SK-N-MC (cell line): ENCODE data around the gene ADCY2.

ENCODE experiments used
- EZH2 ChIP-seq: fragments of 200-600 bp; sonication (generic); IDR thresholded peaks from one replicate; pipeline ENCODE4 v1.6.1; 2017; ENCODE audit warnings: antibody characterized with exemption
- FOXP2 ChIP-seq: optimal IDR thresholded peaks from 2 replicates; pipeline ENCODE3; 2011; ENCODE audit warnings: mild to moderate bottlenecking, moderate library complexity; ENCODE audit not compliant: insufficient read depth; ENCODE audit errors: extremely low read length, control extremely low read depth
- POLR2AphosphoS5 ChIP-seq: IDR thresholded peaks from 2 replicates; pipeline ENCODE4 v1.6.1; 2012; ENCODE audit warnings: mild to moderate bottlenecking, low read depth, low read length, borderline replicate concordance

- no peak for TF ChIP-seq EZH2
- no peak for TF ChIP-seq POLR2AphosphoS5
- TF ChIP-seq FOXP2 = no peak
Measured at GRCh38 chr5:7822449-7822848, 426.5 kb downstream of the ADCY2 start.
